SK-N-MC (cell line): ENCODE measurements around the gene CLDND1.

Experiments used
- DNase-seq: peaks from one replicate; pipeline ENCODE4 v3.0.0-alpha.2; 2011; ENCODE audit warnings: low read depth, low spot score
- H3K27ac ChIP-seq: fragments of 200-600 bp; sonication (generic); 2 replicates; pipeline ENCODE4 v1.5.1; 2016; ENCODE audit warnings: mixed run types
- H3K36me3 ChIP-seq: fragments of 200-600 bp; sonication (generic); 2 replicates; pipeline ENCODE4 v1.6.1; 2017; ENCODE audit warnings: antibody characterized with exemption, low read length, mixed read lengths; ENCODE audit not compliant: insufficient read depth
- H3K4me3 ChIP-seq: fragments of 200-600 bp; sonication (generic); 2 replicates; pipeline ENCODE4 v1.5.1; 2016
- H3K9ac ChIP-seq: fragments of 200-600 bp; sonication (generic); 2 replicates; pipeline ENCODE4 v1.8.0; 2017; ENCODE audit warnings: mixed run types, mixed read lengths; ENCODE audit not compliant: insufficient read length
- H3K9me3 ChIP-seq: fragments of 200-600 bp; sonication (generic); 2 replicates; pipeline ENCODE4 v1.6.1; 2017; ENCODE audit warnings: low read depth, mild to moderate bottlenecking, antibody characterized with exemption, low read length, moderate library complexity, mixed read lengths
- EZH2 ChIP-seq: fragments of 200-600 bp; sonication (generic); IDR thresholded peaks from one replicate; pipeline ENCODE4 v1.6.1; 2017; ENCODE audit warnings: antibody characterized with exemption
- FOXP2 ChIP-seq: optimal IDR thresholded peaks from 2 replicates; pipeline ENCODE3; 2011; ENCODE audit warnings: mild to moderate bottlenecking, moderate library complexity; ENCODE audit not compliant: insufficient read depth; ENCODE audit errors: extremely low read length, control extremely low read depth
- POLR2AphosphoS5 ChIP-seq: IDR thresholded peaks from 2 replicates; pipeline ENCODE4 v1.6.1; 2012; ENCODE audit warnings: mild to moderate bottlenecking, low read depth, low read length, borderline replicate concordance

CLDND1 gene

GRCh38 chr3:98522544-98523281 is at the start of gene CLDND1:
Gene CLDND1 (minus strand): TSS chr3:98522902. CDS start chr3:98521424, 1,478 bp downstream.
- TF ChIP-seq POLR2AphosphoS5: peak; percentile 87
- TF ChIP-seq EZH2: no peak

GRCh38 chr3:98568402-98568801 is 45.7 kb upstream of the CLDND1 start:
- DNase-seq: no peak
- no peak overlapping the region for H3K27ac ChIP-seq
- no peak overlapping the region for H3K4me3 ChIP-seq
- TF ChIP-seq EZH2 (no peak), FOXP2 (no peak), POLR2AphosphoS5 (no peak)
- no peak overlapping the region for H3K9ac ChIP-seq
- no peaks in the 10 kb centered on the region for H3K9me3 ChIP-seq
- H3K36me3 ChIP-seq: no peaks in the 10 kb centered on the region

More at GRCh38 chr3:98522544-98523281, at the start of gene CLDND1:
- Histone ChIP-seq H3K9ac (peak within 1 kb of the TSS; percentile 81), H3K9me3 (no peaks in the 10 kb centered on the region), H3K27ac (no peak within 1 kb of the TSS), H3K36me3 (peaks cover 34% of the 10 kb centered on the region), H3K4me3 (peak within 1 kb of the TSS; percentile 94)
- DNase-seq: peak; percentile 75

- H3K27ac ChIP-seq: no peak overlapping the region
- H3K9me3 ChIP-seq: no peaks in the 10 kb centered on the region
- no peak overlapping the region for H3K9ac ChIP-seq
- H3K36me3 ChIP-seq: no peaks in the 10 kb centered on the region
- H3K4me3 ChIP-seq: no peak overlapping the region
- TF ChIP-seq POLR2AphosphoS5: no peak
- no peak for TF ChIP-seq FOXP2
- TF ChIP-seq EZH2: no peak
- no peak for DNase-seq
Observed at GRCh38 chr3:98567666-98568270, 45.1 kb upstream of the CLDND1 start.

- Histone ChIP-seq H3K36me3 (no peaks in the 10 kb centered on the region), H3K4me3 (no peak overlapping the region), H3K9me3 (no peaks in the 10 kb centered on the region), H3K9ac (no peak overlapping the region), H3K27ac (no peak overlapping the region)
- no peak for DNase-seq
- no peak for TF ChIP-seq EZH2
- TF ChIP-seq FOXP2: no peak
- no peak for TF ChIP-seq POLR2AphosphoS5
Observed at GRCh38 chr3:98565843-98566242, 43.1 kb upstream of the CLDND1 start.

- DNase-seq: no peak
- no peak overlapping the region for H3K27ac ChIP-seq
- no peaks in the 10 kb centered on the region for H3K36me3 ChIP-seq
- TF ChIP-seq EZH2: no peak
- TF ChIP-seq POLR2AphosphoS5: no peak
- TF ChIP-seq FOXP2: no peak
- no peaks in the 10 kb centered on the region for H3K9me3 ChIP-seq
- H3K9ac ChIP-seq: no peak overlapping the region
- H3K4me3 ChIP-seq: no peak overlapping the region
Observed at GRCh38 chr3:98565237-98565643, 42.5 kb upstream of the CLDND1 start.

GRCh38 chr3:98564282-98565005 is 41.7 kb upstream of the CLDND1 start:
- H3K27ac ChIP-seq: no peak overlapping the region
- H3K9me3 ChIP-seq: no peaks in the 10 kb centered on the region
- no peak overlapping the region for H3K9ac ChIP-seq
- TF ChIP-seq FOXP2 (no peak), EZH2 (no peak), POLR2AphosphoS5 (no peak)
- no peak overlapping the region for H3K4me3 ChIP-seq
- H3K36me3 ChIP-seq: no peaks in the 10 kb centered on the region
- no peak for DNase-seq

GRCh38 chr3:98563661-98564281 is 41.1 kb upstream of the CLDND1 start:
- Histone ChIP-seq H3K27ac (no peak overlapping the region), H3K4me3 (no peak overlapping the region), H3K9me3 (no peaks in the 10 kb centered on the region), H3K36me3 (no peaks in the 10 kb centered on the region), H3K9ac (no peak overlapping the region)
- TF ChIP-seq POLR2AphosphoS5: no peak
- TF ChIP-seq EZH2: no peak
- TF ChIP-seq FOXP2: no peak
- DNase-seq: peak; percentile 34

- no peak for TF ChIP-seq POLR2AphosphoS5
- TF ChIP-seq FOXP2: no peak
- TF ChIP-seq EZH2: no peak
- H3K9ac ChIP-seq: no peak overlapping the region
- H3K36me3 ChIP-seq: no peaks in the 10 kb centered on the region
- H3K9me3 ChIP-seq: no peaks in the 10 kb centered on the region
- no peak overlapping the region for H3K27ac ChIP-seq
- no peak overlapping the region for H3K4me3 ChIP-seq
- no peak for DNase-seq
Observed at GRCh38 chr3:98561727-98562521, 39.2 kb upstream of the CLDND1 start.
